HuH-7 (cell line): ENCODE measurements around the gene CTSK.

Experiments
- DNase-seq: peaks from one replicate; pipeline ENCODE4 v3.0.0; 2011; ENCODE audit warnings: low spot score

CTSK gene

DNA sequence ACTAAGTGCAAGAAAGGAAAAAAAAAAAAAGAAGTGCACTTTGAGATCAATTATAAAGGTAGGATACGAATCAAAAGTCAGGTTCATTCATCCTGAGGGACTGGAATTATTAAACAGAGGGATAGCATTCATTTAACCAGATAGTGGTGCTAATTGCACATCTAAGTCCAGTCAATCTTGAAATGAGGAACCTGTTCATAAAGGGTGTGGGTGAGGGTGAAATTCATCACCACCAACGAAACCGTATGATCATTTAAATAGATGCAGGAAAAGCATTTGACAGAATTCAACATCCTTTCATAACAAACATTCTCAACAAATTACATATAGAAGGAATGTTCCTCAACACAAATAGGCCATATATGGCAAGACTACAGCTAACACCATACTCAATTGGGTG is 48.0 kb downstream of the CTSK start:
- no peak for DNase-seq

DNA sequence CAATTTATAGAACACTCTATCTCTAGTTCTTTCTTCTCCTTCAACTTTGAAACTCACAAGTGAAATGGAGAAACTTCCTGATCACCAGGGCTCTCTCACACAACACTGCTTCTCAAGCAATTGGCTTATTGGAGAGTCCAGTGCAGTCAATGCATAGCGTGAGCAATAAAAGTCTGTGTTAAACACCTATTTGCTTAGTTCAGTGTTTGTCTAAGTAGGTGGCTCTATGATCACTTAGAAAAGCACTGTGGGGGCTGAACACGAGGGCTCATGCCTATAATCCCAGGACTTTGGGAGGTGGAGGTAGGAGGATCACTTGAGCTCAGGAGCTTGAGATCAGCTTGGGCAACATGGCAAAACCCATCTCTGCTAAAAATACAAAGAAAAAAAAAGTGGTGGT is 54.6 kb downstream of the CTSK start:
- DNase-seq, result peak; percentile 43

DNA sequence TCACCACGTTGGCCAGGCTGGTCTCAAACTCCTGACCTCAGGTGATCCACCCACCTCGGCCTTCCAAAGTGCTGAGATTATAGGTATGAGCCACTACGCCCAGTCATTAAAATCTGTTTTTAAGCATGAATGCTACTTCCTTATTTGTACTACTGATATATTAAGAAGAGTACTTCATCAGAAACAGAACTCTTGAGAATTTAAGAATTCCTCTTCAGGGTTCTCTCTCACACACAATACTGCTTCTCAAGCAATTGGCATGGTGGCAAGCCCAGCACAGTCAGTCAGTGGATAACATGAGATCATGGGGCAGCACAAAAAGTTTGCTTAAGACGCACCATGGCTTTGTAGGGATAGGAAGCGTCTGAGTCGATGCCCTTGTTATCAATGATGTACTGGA is 56.6 kb downstream of the CTSK start:
- no peak for DNase-seq

DNA sequence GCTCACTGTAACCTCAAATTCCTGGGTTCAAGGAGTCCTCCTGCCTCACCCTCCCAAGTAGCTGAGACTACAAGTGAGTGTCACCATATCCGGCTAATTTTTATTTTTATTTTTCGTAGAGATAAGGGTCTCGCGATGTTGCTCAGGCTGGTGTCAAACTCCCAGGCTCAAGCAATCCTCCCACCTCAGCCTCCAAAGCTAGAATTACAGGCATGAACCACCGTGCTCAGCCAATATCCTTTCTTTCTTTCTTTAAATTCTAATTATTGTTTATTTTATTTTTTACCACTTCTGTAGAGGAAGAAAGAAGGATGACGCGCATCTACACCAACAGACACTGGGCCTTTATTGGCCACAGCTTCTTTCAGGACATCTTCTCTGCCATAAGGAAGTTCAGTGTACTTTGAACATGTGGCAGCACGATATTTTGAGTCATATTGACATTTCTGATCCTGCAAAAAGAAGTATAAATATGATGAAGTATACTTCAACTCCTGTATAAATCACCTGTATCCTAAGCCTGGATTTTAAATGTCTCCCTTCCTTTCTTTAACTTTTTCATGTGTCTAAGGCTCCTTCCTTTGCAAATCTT is 58.2 kb downstream of the CTSK start:
- no peak for DNase-seq

DNA sequence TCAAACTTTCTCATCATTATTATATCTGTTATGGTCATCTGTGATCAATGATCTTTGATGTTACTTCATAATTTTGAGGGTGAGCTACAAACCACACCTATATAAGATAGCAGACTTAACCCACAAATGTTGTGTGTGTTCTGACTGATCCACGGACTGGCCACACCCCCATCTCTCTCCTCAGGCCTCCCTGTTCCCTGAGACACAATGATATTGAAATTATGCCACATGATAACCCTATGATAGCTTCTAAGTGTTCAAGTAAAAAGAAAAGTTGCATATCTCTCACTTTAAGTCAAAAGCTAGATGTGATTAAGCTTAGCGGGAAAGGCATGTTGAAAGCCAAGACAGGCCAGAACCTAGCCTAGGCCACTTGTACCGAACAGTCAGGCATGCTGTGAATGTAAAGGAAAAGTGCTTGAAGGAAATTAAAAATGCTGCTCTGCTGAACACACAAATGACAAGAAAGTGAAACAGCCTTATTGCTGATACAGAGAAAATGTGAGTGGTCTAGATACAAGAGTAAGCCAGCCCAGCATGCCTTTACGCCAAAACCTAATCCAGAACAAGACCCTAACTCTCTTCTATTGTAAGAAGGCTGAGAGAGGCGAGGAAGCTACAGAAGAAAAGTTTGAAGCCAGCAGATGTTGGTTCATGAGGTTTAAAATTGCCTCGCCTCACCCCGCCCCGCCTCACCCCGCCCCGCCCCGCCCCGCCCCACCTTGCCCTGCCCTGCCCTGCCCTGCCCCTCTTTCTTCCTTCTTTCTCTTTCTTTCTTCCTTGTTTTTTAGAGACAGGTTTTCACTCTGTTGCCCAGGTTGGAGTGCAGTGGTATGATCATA is 59.0 kb downstream of the CTSK start:
- DNase-seq, result no peak
